ENCODE results near the gene CNIH2.

The CNIH2 gene

GRCh38 chr11:66324664-66325063 is 46.7 kb downstream of the CNIH2 start:
- no CpG with 5 or more reads among the region's 10 CpGs for WGBS (ENCODE audit: extremely low coverage, insufficient coverage, insufficient read length)
- peak overlapping the region; percentile 47 for H3K14ac ChIP-seq (ENCODE audit: low read length)
- peak overlapping the region; percentile 40 for H2AK5ac ChIP-seq (ENCODE audit: low read length)
- peak overlapping the region; percentile 36 for H2BK120ac ChIP-seq (ENCODE audit: insufficient read depth, low read length, poor library complexity)
- H4K12ac ChIP-seq (ENCODE audit: low read depth, low read length) = no peak overlapping the region
- peak overlapping the region; percentile 1 for H3K4ac ChIP-seq (ENCODE audit: low read depth, low read length)
- H3K27me3 ChIP-seq (ENCODE audit: insufficient read depth, low read length) = no peaks in the 10 kb centered on the region
- H3K4me3 ChIP-seq (ENCODE audit: low read depth, low read length) = no peak overlapping the region
- no peaks in the 10 kb centered on the region for H3K36me3 ChIP-seq (ENCODE audit: control insufficient read depth in 1 of 2, insufficient read depth in 2 of 2, low read length in 2 of 2)
- no peak for DNase-seq
- peak overlapping the region; percentile 66 for H2BK12ac ChIP-seq (ENCODE audit: low read length)
- H2AFZ ChIP-seq (ENCODE audit: insufficient read depth, low read length, poor library complexity) = no peak overlapping the region
- H4K8ac ChIP-seq (ENCODE audit: low read depth, low read length) = peak overlapping the region; percentile 34
- peaks cover 23% of the 10 kb centered on the region for H3K79me1 ChIP-seq (ENCODE audit: low read length)
- peaks cover 43 to 49% of the 10 kb centered on the region in 2 experiments for H3K4me1 ChIP-seq (ENCODE audit: control insufficient read depth in 1 of 2, insufficient read depth in 2 of 2, low read length in 2 of 2)
- H3K4me2 ChIP-seq (ENCODE audit: low read length) = no peak overlapping the region
- peaks cover 4% of the 10 kb centered on the region for H3K9me3 ChIP-seq (ENCODE audit: insufficient read depth, low read depth, low read length)
- H3K27ac ChIP-seq (ENCODE audit: low read depth, low read length) = no peak overlapping the region
- peak overlapping the region; percentile 19 for H2BK5ac ChIP-seq (ENCODE audit: low read depth, low read length, poor library complexity)
- no peak overlapping the region for H3K23ac ChIP-seq (ENCODE audit: low read length)
- H3K18ac ChIP-seq (ENCODE audit: low read length) = peak overlapping the region; percentile 36
- peaks cover 2% of the 10 kb centered on the region for H3K79me2 ChIP-seq (ENCODE audit: control insufficient read depth, insufficient read depth, low read length, poor library complexity)
- no peak overlapping the region for H3K9ac ChIP-seq (ENCODE audit: low read length)
- H4K91ac ChIP-seq (ENCODE audit: low read depth, low read length) = peak overlapping the region; percentile 83

- Histone ChIP-seq H2BK5ac (ENCODE audit: low read depth, low read length, poor library complexity) (no peak overlapping the region), H2BK120ac (ENCODE audit: insufficient read depth, low read length, poor library complexity) (peak overlapping the region; percentile 40), H2BK12ac (ENCODE audit: low read length) (peak overlapping the region; percentile 73), H3K4me3 (ENCODE audit: low read depth, low read length) (no peak overlapping the region), H3K4me1 (ENCODE audit: control insufficient read depth in 1 of 2, insufficient read depth in 2 of 2, low read length in 2 of 2) (peaks cover 43 to 49% of the 10 kb centered on the region in 2 experiments), H4K8ac (ENCODE audit: low read depth, low read length) (peak overlapping the region; percentile 34), H3K18ac (ENCODE audit: low read length) (peak overlapping the region; percentile 36), H3K27me3 (ENCODE audit: insufficient read depth, low read length) (no peaks in the 10 kb centered on the region), H2AK5ac (ENCODE audit: low read length) (peak overlapping the region; percentile 2), H4K91ac (ENCODE audit: low read depth, low read length) (peak overlapping the region; percentile 83), H3K9ac (ENCODE audit: low read length) (no peak overlapping the region), H3K36me3 (ENCODE audit: control insufficient read depth in 1 of 2, insufficient read depth in 2 of 2, low read length in 2 of 2) (no peaks in the 10 kb centered on the region), H3K23ac (ENCODE audit: low read length) (no peak overlapping the region), H4K12ac (ENCODE audit: low read depth, low read length) (no peak overlapping the region), H3K4ac (ENCODE audit: low read depth, low read length) (no peak overlapping the region), H3K27ac (ENCODE audit: low read depth, low read length) (no peak overlapping the region), H3K9me3 (ENCODE audit: insufficient read depth, low read depth, low read length) (peaks cover 4% of the 10 kb centered on the region), H3K4me2 (ENCODE audit: low read length) (no peak overlapping the region), H3K79me1 (ENCODE audit: low read length) (peaks cover 23% of the 10 kb centered on the region), H3K14ac (ENCODE audit: low read length) (peak overlapping the region; percentile 34), H3K79me2 (ENCODE audit: control insufficient read depth, insufficient read depth, low read length, poor library complexity) (peaks cover 2% of the 10 kb centered on the region), H2AFZ (ENCODE audit: insufficient read depth, low read length, poor library complexity) (no peak overlapping the region)
- DNase-seq = no peak
- no CpG with 5 or more reads among the region's 8 CpGs for WGBS (ENCODE audit: extremely low coverage, insufficient coverage, insufficient read length)
Measured at GRCh38 chr11:66325263-66325671, 47.3 kb downstream of the CNIH2 start.

GRCh38 chr11:66326261-66327111 is 48.5 kb downstream of the CNIH2 start:
- H3K36me3 ChIP-seq (ENCODE audit: control insufficient read depth in 1 of 2, insufficient read depth in 2 of 2, low read length in 2 of 2) = no peaks in the 10 kb centered on the region
- no peak overlapping the region for H3K4me2 ChIP-seq (ENCODE audit: low read length)
- H3K27ac ChIP-seq (ENCODE audit: low read depth, low read length) = peak overlapping the region; percentile 54
- H3K4me3 ChIP-seq (ENCODE audit: low read depth, low read length) = no peak overlapping the region
- peak overlapping the region; percentile 47 for H3K14ac ChIP-seq (ENCODE audit: low read length)
- H2AFZ ChIP-seq (ENCODE audit: insufficient read depth, low read length, poor library complexity) = no peak overlapping the region
- no peak for DNase-seq
- peak overlapping the region; percentile 75 for H2BK120ac ChIP-seq (ENCODE audit: insufficient read depth, low read length, poor library complexity)
- peaks cover 4% of the 10 kb centered on the region for H3K9me3 ChIP-seq (ENCODE audit: insufficient read depth, low read depth, low read length)
- H2BK5ac ChIP-seq (ENCODE audit: low read depth, low read length, poor library complexity) = peak overlapping the region; percentile 18
- H3K4me1 ChIP-seq (ENCODE audit: control insufficient read depth in 1 of 2, insufficient read depth in 2 of 2, low read length in 2 of 2) = peaks cover 43 to 49% of the 10 kb centered on the region in 2 experiments
- no peak overlapping the region for H4K12ac ChIP-seq (ENCODE audit: low read depth, low read length)
- H4K8ac ChIP-seq (ENCODE audit: low read depth, low read length) = peak overlapping the region; percentile 55
- H2AK5ac ChIP-seq (ENCODE audit: low read length) = peak overlapping the region; percentile 83
- no CpG with 5 or more reads among the region's 21 CpGs for WGBS (ENCODE audit: extremely low coverage, insufficient coverage, insufficient read length)
- H3K79me2 ChIP-seq (ENCODE audit: control insufficient read depth, insufficient read depth, low read length, poor library complexity) = peaks cover 2% of the 10 kb centered on the region
- peak overlapping the region; percentile 92 for H4K91ac ChIP-seq (ENCODE audit: low read depth, low read length)
- peak overlapping the region; percentile 41 for H3K4ac ChIP-seq (ENCODE audit: low read depth, low read length)
- peak overlapping the region; percentile 42 for H3K18ac ChIP-seq (ENCODE audit: low read length)
- H3K79me1 ChIP-seq (ENCODE audit: low read length) = peaks cover 23% of the 10 kb centered on the region
- peak overlapping the region; percentile 53 for H2BK12ac ChIP-seq (ENCODE audit: low read length)
- H3K27me3 ChIP-seq (ENCODE audit: insufficient read depth, low read length) = no peaks in the 10 kb centered on the region
- no peak overlapping the region for H3K23ac ChIP-seq (ENCODE audit: low read length)
- no peak overlapping the region for H3K9ac ChIP-seq (ENCODE audit: low read length)

GRCh38 chr11:66327171-66328030 is 49.4 kb downstream of the CNIH2 start:
- WGBS (ENCODE audit: extremely low coverage, insufficient coverage, insufficient read length) = no CpG with 5 or more reads among the region's 10 CpGs

More at GRCh38 chr11:66327171-66328030, 49.4 kb downstream of the CNIH2 start:
- Histone ChIP-seq H4K8ac (ENCODE audit: low read depth, low read length) (peak overlapping the region; percentile 37), H3K4me3 (ENCODE audit: low read depth, low read length) (no peak overlapping the region), H3K4me1 (ENCODE audit: control insufficient read depth in 1 of 2, insufficient read depth in 2 of 2, low read length in 2 of 2) (peaks cover 43 to 49% of the 10 kb centered on the region in 2 experiments), H3K79me1 (ENCODE audit: low read length) (peaks cover 23% of the 10 kb centered on the region), H3K23ac (ENCODE audit: low read length) (no peak overlapping the region), H3K4ac (ENCODE audit: low read depth, low read length) (peak overlapping the region; percentile 61), H3K36me3 (ENCODE audit: control insufficient read depth in 1 of 2, insufficient read depth in 2 of 2, low read length in 2 of 2) (peaks cover 0 to 3% of the 10 kb centered on the region in 2 experiments), H3K27ac (ENCODE audit: low read depth, low read length) (peak overlapping the region; percentile 54), H3K9ac (ENCODE audit: low read length) (no peak overlapping the region), H4K91ac (ENCODE audit: low read depth, low read length) (peak overlapping the region; percentile 92), H2BK5ac (ENCODE audit: low read depth, low read length, poor library complexity) (peak overlapping the region; percentile 1), H2AK5ac (ENCODE audit: low read length) (peak overlapping the region; percentile 55), H3K27me3 (ENCODE audit: insufficient read depth, low read length) (no peaks in the 10 kb centered on the region), H3K14ac (ENCODE audit: low read length) (peak overlapping the region; percentile 29), H3K9me3 (ENCODE audit: insufficient read depth, low read depth, low read length) (peaks cover 4% of the 10 kb centered on the region), H2BK120ac (ENCODE audit: insufficient read depth, low read length, poor library complexity) (peak overlapping the region; percentile 65), H3K4me2 (ENCODE audit: low read length) (no peak overlapping the region), H2BK12ac (ENCODE audit: low read length) (peak overlapping the region; percentile 58), H4K12ac (ENCODE audit: low read depth, low read length) (no peak overlapping the region), H2AFZ (ENCODE audit: insufficient read depth, low read length, poor library complexity) (no peak overlapping the region), H3K18ac (ENCODE audit: low read length) (peak overlapping the region; percentile 63), H3K79me2 (ENCODE audit: control insufficient read depth, insufficient read depth, low read length, poor library complexity) (peaks cover 2% of the 10 kb centered on the region)
- DNase-seq = no peak

Data from trophoblast cell (in vitro differentiated cells and primary cell).